GM18505 (cell line): Measurements from ENCODE around the gene LRRC49.

Source experiments
- ATAC-seq: cut with Tn5 transposase; IDR thresholded peaks from one replicate; pipeline ENCODE4 v1.9.1; 2021; ENCODE audit not compliant: unreplicated experiment
- POLR2A ChIP-seq: IDR thresholded peaks from 4 replicates; pipeline ENCODE4 v1.6.1; 2011; ENCODE audit warnings: borderline replicate concordance; ENCODE audit not compliant: insufficient read depth, insufficient read length; ENCODE audit errors: extremely low read depth

LRRC49 gene

DNA sequence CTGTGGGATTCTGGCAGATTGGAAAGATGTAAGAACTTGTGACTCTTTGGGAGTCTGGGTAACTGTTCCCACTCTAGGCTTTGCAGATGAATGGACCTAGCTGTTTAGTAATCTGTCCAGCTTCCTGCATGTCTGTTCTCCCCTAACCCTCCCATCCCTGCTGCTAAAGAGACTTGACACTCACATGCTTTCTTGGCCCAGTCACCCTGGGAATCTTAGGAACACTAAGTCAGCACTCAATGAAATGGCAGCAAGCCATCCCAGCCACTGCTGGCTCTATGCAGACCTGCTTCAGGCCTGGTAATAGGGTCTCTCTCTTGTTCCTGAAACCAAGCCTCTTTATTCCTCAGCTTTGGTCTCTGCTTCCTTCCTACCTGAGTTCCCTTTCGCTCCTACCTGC is 158.9 kb downstream of the LRRC49 start:
- no peak for TF ChIP-seq POLR2A
- ATAC-seq, result no peak

- ATAC-seq, result no peak
- no peak for TF ChIP-seq POLR2A
Observed at GRCh38 chr15:71052356-71052755, 159.7 kb downstream of the LRRC49 start.

DNA sequence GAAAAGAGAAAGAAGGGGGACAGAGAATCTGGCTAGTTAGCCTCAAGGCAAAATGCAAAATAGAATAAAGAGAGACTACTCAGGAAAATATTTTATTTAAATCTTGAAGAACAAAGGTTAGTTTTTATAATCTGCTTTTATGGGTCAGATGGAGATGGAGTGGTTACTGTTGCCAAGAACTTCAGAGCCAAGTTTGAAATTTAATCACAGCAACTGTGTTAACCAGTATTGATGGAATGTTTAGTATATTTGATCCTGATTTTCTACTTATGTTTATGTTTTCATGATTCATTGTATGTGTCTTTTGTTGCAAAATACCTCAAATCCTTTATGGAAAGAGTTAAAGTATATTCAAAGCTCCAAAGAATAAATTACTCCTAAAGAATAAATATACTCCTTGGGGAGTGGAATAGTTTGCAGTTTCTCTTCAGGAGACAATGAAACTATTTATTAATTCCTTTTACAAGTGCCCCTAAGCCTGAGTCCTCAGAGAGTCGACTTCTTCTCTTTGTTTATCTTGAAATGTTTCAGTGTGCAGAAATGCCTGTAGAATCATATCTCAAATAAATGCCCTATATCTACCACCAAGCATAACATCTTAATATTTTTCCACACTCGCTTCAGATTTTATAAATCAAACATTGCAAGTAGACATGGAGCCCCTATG is 161.8 kb downstream of the LRRC49 start:
- no peak for ATAC-seq

GRCh38 chr15:71055461-71055860 is 162.8 kb downstream of the LRRC49 start:
- no peak for TF ChIP-seq POLR2A
- ATAC-seq, result no peak

More for the DNA sequence above, 161.8 kb downstream of the LRRC49 start:
- no peak for TF ChIP-seq POLR2A

DNA sequence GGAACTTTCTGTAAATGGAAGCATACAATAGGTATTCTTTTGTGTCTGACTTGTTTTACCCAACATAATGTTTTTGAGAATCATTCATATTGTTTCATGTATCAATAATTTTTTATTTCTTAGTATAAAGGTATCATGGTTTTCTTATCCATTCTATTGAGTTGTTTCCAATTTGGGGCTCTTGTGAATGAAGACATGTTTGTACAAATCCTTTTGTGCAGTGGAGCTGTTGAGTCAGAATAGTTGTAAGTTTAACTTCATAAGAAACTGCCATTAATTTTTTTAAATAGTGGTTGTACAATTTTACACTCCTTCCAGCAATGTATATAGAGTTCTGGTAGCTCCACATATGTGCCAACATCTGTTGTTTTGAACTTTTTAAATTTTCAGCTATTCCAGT is 163.5 kb downstream of the LRRC49 start:
- no peak for ATAC-seq

DNA sequence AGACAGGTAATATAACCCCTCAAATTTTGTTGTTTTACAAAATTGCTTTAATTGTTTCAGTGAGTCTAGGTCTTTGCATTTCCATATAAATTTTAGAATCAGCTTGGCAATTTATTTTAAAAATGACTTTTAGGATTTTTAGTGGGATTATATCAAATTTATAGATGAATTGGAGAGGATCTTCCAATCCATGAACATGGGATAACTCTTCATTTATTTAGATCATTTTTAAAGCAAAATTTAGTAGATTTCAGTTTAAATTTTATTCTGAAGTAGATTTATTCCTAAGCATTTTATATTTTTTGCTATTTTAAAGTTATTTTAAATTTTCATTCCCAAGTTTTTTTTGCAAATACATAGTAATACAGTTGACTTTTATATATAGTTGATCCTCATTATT is 164.5 kb downstream of the LRRC49 start:
- no peak for TF ChIP-seq POLR2A
- no peak for ATAC-seq

More for the DNA sequence above, 163.5 kb downstream of the LRRC49 start:
- TF ChIP-seq POLR2A, result no peak

DNA sequence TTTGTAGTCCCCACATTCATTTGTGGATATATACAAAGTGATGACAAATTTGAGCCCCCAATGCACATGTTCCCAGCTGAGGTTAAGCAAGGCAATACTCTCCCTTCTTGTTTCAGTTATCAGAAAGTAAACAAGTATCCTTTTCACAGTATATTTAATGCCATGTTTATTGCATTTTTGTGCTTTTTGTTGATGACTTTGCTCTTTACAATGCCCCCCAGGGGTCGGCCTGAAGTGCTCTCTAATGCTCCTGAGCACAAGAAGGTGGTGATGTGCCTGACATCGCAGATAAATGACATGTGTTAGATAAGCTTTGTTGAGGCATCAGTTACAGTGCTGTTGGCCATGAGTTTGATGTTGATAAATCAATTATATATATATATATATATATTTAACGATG is 165.0 kb downstream of the LRRC49 start:
- no peak for ATAC-seq
- TF ChIP-seq POLR2A, result no peak

DNA sequence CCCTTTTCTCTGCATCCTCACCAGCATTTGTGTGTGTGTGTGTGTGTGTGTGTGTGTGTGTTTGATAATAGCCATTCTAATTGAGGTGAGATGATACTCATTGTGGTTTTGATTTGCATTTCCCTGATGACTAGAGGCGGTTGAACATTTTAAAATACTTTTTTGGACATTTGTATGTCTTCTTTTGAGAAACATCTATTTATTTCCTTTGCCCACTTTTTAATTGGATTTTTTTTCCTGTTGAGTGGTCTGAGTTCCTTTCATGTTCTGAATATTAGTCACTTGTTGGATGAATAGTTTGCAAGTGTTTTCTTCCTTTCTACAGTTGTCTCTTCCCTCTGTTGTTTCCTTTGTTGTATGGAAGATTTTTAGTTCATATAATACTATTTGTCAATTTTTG is 168.4 kb downstream of the LRRC49 start:
- no peak for TF ChIP-seq POLR2A
- no peak for ATAC-seq

GRCh38 chr15:71066983-71067382 is 174.4 kb downstream of the LRRC49 start:
- no peak for TF ChIP-seq POLR2A
- no peak for ATAC-seq

DNA sequence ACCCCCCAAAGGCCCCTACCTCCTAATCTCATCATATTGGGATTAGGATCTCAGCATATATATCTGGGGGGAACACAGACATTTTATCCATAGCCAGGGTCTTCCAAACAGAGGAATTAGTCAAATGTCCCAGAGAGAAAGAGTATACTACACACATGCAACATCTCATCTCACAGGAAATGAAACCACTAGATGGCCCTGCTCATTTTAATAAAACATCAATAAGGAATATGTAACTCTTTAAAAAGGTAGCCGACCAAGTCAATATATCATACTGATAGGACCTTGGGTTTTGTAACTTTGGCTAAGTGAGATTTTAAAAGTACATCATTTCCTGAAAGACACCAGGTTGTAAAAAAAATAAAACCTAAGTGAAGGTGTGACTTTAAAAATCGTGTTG is 177.1 kb downstream of the LRRC49 start:
- no peak for TF ChIP-seq POLR2A
- no peak for ATAC-seq

DNA sequence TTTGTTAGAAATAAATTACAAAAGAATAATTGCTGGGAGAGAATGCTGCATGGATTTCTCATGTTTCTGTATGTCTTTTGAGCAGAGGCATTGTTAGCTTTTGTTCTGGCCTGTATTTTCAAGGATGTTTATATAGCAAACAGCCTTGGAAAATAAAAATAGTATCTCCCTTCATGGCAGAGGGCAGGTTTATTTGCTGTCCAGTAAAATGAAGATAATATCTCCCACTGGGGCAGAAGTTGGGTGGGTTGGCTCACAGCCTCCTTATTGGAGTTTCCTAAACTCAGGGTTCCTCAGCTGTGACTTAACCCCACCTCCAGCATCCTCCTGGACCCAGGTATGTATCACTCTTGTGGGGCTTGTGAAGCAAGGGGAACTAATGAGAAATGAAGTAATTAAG is 178.9 kb downstream of the LRRC49 start:
- no peak for TF ChIP-seq POLR2A

GRCh38 chr15:71072423-71072822 is 179.8 kb downstream of the LRRC49 start:
- TF ChIP-seq POLR2A, result no peak
- no peak for ATAC-seq

More for the DNA sequence above, 178.9 kb downstream of the LRRC49 start:
- no peak for ATAC-seq

DNA sequence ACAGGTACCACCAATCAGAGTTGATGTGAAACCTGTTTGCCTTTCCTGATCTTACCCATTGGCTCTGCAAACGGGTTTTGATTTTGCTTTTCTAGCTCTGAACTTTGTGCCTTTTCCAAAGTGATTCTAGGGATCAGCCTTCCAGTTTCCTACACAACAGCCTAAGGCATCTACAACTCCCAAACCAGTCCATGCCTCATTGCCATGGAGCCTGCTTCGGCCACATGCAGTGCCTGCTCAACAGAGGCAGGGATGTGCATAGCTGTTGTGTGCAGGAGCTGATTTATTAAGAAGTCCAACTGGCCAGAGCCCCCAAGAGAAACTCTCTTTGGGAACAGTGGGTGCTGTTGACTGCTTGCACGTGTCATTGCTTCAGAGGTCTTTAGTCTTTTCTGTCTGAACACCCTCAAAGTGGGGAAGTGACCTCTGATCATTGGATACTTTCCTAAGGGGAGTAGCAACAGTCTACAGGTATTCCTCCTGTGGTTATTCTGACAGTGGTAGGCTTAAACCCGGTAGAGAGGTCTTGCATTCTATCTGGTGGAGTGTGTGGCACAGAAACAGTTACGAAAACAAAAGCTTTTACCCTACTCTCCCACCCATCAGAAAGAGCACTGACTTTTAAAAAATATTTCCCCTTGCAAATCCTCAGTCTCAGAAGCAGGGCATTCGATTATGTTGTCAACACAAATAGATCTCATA is 186.0 kb downstream of the LRRC49 start:
- TF ChIP-seq POLR2A, result no peak
- no peak for ATAC-seq
